Esophagus squamous epithelium (tissue), 5 donors: ENCODE results near the gene KRTAP17-1. TPM values are rescaled to one million over a fixed set of nuclear protein-coding genes. Genes with fewer than 3 reads are reported as not detected.
A peak's percentile ranks its signal among the peaks of the same experiment; 100 is the strongest.

Experiments
- DNase-seq: peaks from one replicate; lab custom pipeline; 2025; lab: John Stamatoyannopoulos, UW
- H3K27ac ChIP-seq, 4 donors: fragments of 200-600 bp; sonication (generic); one replicate each; pipeline ENCODE4 v1.5.1; 2016 to 2019; ENCODE audit warnings: mild to moderate bottlenecking in 1 of 4
- H3K27me3 ChIP-seq, 4 donors: fragments of 200-600 bp; sonication (generic); 1 replicate in 3 of 4; 2 replicates in 1 of 4; pipeline versions ENCODE4 v1.5.1 to v1.6.0; 2017 to 2021; ENCODE audit warnings: antibody characterized with exemption in 1 of 4
- H3K36me3 ChIP-seq, 3 donors: fragments of 200-600 bp; sonication (generic); one replicate each; pipeline ENCODE4 v1.5.1; 2016 to 2019
- H3K4me1 ChIP-seq, 3 donors: fragments of 200-600 bp; sonication (generic); one replicate each; pipeline ENCODE4 v1.5.1; 2017 to 2019
- H3K4me3 ChIP-seq, 4 donors: fragments of 200-600 bp; sonication (generic); 1 replicate in 3 of 4; 2 replicates in 1 of 4; pipeline ENCODE4 v1.5.1; 2016 to 2019; ENCODE audit warnings: mild to moderate bottlenecking in 2 of 4, moderate library complexity in 1 of 4
- H3K9me3 ChIP-seq, 3 donors: fragments of 200-600 bp; sonication (generic); one replicate each; pipeline ENCODE4 v1.5.1; 2016 to 2019
- POLR2A ChIP-seq, 4 donors: fragments of 450-650 bp; IDR thresholded peaks; one replicate each; pipeline ENCODE4 v1.6.1; 2017; ENCODE audit warnings: antibody characterized with exemption in 4 of 4, mild to moderate bottlenecking in 4 of 4, moderate library complexity in 3 of 4
- WGBS, 2 donors: methylation state at CpG; one replicate each; pipeline ENCODE4 v1.1.5; 2018; 5-methylcytosine and 5-hydroxymethylcytosine counted together
- intact Hi-C: fragments of 100-400 bp; cut with DNase I; formaldehyde crosslinking; loops from one replicate; pipeline ENCODE4 v1.15.0; 2022
- total RNA-seq, 4 donors: library from RNA; depleted of rRNA; stranded (reverse); fragments of >200 nt; gene quantifications; one replicate each; pipeline ENCODE4 v1.1.0, GENCODE V29; 2016
- TF ChIP-seq, protein P1 (sequence below), 6 experiments: fragments of 450-650 bp in 4 of 6; fragments of 200-600 bp in 2 of 6; sonication (generic) in 2 of 6; IDR thresholded peaks; one replicate each; pipeline ENCODE4 v1.5.1; 2016 to 2019; ENCODE audit warnings: antibody characterized with exemption in 6 of 6, mild to moderate bottlenecking in 4 of 6, moderate library complexity in 4 of 6
- donor health status: DM: yes; HTN: yes; CAD: no.

Gene KRTAP17-1
- total RNA-seq, 4 donors from 2014 or later, result not detected

DNA sequence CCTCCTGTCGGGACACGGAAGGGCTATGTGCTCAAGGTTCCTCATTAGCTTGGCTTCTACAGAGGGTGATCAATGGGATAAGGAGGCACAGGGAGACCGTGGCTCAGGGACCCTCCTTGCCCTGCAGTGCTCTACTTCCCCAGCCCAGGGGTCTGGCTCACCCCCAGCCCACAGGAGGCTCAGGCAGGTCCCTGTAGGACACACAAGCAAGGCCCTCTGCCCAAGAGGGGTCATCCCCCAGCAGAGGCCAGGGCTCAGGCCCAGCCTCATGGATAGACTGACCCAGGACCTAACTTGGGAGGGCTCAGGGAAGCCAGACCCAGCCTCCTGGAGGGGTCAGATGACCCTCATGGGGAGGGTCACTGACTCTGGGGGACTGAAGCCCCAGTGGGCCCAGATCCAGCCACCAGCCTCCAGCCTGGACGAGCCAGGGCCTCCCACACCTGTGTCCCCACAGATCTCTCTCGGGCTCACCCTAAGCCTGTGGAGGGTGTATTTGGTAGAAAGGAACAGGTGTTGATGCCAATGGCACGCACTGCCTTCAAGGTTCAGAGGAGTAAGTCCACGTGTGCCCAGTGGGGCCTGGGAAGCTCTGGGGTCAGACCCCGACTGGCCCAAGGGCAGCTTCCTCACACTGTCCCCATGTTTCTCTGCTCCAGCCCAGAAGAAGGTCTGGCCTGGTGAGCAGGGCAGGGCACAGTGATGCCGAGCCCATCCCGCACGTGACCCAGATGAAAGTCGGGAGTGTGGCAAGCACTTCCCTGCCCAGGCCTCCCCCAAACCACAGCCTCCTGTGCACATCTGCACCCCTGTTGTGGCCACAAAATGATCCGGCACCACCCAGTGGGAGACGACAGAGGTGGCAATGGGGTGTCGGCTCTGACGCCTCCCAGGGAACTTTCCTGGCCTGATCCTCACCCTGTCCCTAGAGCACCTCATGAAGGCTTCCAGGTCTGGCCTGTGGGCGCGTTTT is 10.9 kb upstream of the KRTAP17-1 start:
- Histone ChIP-seq H3K36me3 (no peaks in the 10 kb centered on the region), H3K27me3 (no peaks in the 10 kb centered on the region), H3K4me3 (no peak overlapping the region), H3K9me3 (no peaks in the 10 kb centered on the region), H3K27ac (no peak overlapping the region), H3K4me1 (peaks cover 0 to 32% (median 0%) of the 10 kb centered on the region in 3 donors)
- DNase-seq, result no peak
- 76 to 82% methylated on average over 3 to 8 of the region's 18 CpGs for WGBS, 2 donors
- intact Hi-C loops, result no loop called here
- TF ChIP-seq, protein P1, sequence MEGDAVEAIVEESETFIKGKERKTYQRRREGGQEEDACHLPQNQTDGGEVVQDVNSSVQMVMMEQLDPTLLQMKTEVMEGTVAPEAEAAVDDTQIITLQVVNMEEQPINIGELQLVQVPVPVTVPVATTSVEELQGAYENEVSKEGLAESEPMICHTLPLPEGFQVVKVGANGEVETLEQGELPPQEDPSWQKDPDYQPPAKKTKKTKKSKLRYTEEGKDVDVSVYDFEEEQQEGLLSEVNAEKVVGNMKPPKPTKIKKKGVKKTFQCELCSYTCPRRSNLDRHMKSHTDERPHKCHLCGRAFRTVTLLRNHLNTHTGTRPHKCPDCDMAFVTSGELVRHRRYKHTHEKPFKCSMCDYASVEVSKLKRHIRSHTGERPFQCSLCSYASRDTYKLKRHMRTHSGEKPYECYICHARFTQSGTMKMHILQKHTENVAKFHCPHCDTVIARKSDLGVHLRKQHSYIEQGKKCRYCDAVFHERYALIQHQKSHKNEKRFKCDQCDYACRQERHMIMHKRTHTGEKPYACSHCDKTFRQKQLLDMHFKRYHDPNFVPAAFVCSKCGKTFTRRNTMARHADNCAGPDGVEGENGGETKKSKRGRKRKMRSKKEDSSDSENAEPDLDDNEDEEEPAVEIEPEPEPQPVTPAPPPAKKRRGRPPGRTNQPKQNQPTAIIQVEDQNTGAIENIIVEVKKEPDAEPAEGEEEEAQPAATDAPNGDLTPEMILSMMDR (IDR thresholded peaks at IDR 0.05), result no peak
- TF ChIP-seq POLR2A (IDR thresholded peaks at IDR 0.05), result no peak

DNA sequence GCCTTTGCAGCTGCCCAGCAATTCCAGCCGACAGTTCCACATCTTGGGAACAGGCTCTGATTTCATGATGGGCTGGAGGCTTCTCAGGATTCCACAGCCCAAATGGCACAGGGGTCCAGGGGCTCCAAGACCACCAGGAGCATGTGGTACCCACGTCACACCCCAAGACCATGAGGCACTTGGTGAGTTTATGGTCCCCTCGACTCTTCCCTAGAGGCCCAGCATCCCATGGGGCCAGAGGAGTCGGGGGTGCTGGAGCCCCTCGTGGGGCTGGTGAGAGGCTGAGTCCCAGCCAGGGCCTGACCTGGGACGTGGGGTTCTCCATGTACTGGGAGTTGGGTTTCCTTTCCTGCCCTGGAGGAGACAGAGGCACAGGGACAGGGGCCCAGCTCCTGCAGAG is 10.1 kb upstream of the KRTAP17-1 start:
- no CpG with 5 or more reads among the region's 6 CpGs for WGBS, 2 donors
- DNase-seq, result no peak
- TF ChIP-seq POLR2A (IDR thresholded peaks at IDR 0.05), result no peak
- TF ChIP-seq, protein P1 (IDR thresholded peaks at IDR 0.05), result no peak
- Histone ChIP-seq H3K4me1 (peaks cover 0 to 32% (median 0%) of the 10 kb centered on the region in 3 donors), H3K4me3 (no peak overlapping the region), H3K36me3 (no peaks in the 10 kb centered on the region), H3K27ac (no peak overlapping the region), H3K27me3 (no peaks in the 10 kb centered on the region), H3K9me3 (no peaks in the 10 kb centered on the region)
- intact Hi-C loops, result no loop called here

DNA sequence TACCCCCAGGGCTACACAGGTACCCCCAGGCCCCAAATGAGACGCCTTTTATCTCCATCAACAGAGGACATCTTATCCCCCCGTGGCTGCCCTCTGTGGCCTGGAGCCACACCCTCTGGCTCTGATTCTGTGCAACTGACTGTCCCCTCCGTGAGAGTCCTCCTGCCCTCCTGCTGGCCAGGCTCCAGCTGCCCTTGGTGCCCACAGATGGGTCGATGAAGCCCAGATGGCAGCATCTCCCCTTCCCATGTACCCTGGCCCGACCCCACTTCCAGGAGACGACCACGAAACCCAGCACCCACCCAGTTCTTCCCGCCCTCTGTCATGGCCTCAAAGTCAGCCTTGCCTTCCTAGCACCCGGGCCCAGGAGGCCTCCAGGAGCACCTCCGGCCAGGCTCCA is 9.6 kb upstream of the KRTAP17-1 start:
- intact Hi-C loops, result no loop called here
- Histone ChIP-seq H3K36me3 (no peaks in the 10 kb centered on the region), H3K27me3 (no peaks in the 10 kb centered on the region), H3K27ac (no peak overlapping the region), H3K9me3 (no peaks in the 10 kb centered on the region), H3K4me3 (no peak overlapping the region), H3K4me1 (peaks cover 0 to 32% (median 0%) of the 10 kb centered on the region in 3 donors)
- WGBS, 2 donors, result 60 to 76% methylated on average over 1 to 3 of the region's 10 CpGs
- TF ChIP-seq POLR2A (IDR thresholded peaks at IDR 0.05), result no peak
- TF ChIP-seq, protein P1 (IDR thresholded peaks at IDR 0.05), result no peak
- no peak for DNase-seq

- Histone ChIP-seq H3K4me3 (no peak overlapping the region), H3K4me1 (peaks cover 0 to 32% (median 0%) of the 10 kb centered on the region in 3 donors), H3K27me3 (no peaks in the 10 kb centered on the region), H3K36me3 (no peaks in the 10 kb centered on the region), H3K9me3 (peaks cover 0 to 6% (median 0%) of the 10 kb centered on the region in 3 donors), H3K27ac (no peak overlapping the region)
- 69 to 72% methylated on average over 10 to 12 of the region's 16 CpGs for WGBS, 2 donors
- intact Hi-C loops, result loop anchor here (5.0 kb wide), 1 partner anchor 417 kb away; no protein-coding TSS in a partner anchor
- TF ChIP-seq POLR2A (IDR thresholded peaks at IDR 0.05), result no peak
- TF ChIP-seq, protein P1 (IDR thresholded peaks at IDR 0.05), result peak in 4 of 6 experiments; percentile 6 to 60 (median 32)
- DNase-seq, result no peak
Observed at GRCh38 chr17:41324180-41325075, 8.9 kb upstream of the KRTAP17-1 start.
